ENCODE results near the gene KRTAP29-1. TPM values are rescaled to one million over a fixed set of nuclear protein-coding genes. Genes with fewer than 3 reads are reported as not detected.

KRTAP29-1 gene
- polyA plus RNA-seq, 1 donor, result not detected

Other genes starting within 250 kb of the KRTAP29-1 start
- gene KRTAP2-2, start 247.6 kb downstream of the KRTAP29-1 start, polyA plus RNA-seq (ENCODE audit: insufficient read length), result not detected
- gene KRTAP2-3, start 242.7 kb downstream of the KRTAP29-1 start, polyA plus RNA-seq (ENCODE audit: insufficient read length), result not detected
- gene KRTAP2-4, start 237.0 kb downstream of the KRTAP29-1 start, polyA plus RNA-seq (ENCODE audit: insufficient read length), result not detected
- not detected for gene KRTAP4-7, start 218.7 kb downstream of the KRTAP29-1 start, polyA plus RNA-seq (ENCODE audit: insufficient read length)
- gene KRTAP4-8, start 204.7 kb downstream of the KRTAP29-1 start, polyA plus RNA-seq (ENCODE audit: insufficient read length), result not detected
- gene KRTAP4-16, start 200.6 kb downstream of the KRTAP29-1 start, polyA plus RNA-seq (ENCODE audit: insufficient read length), result not detected
- not detected for gene KRTAP4-9, start 197.5 kb downstream of the KRTAP29-1 start, polyA plus RNA-seq (ENCODE audit: insufficient read length)
- not detected for gene KRTAP4-11, start 184.5 kb downstream of the KRTAP29-1 start, polyA plus RNA-seq (ENCODE audit: insufficient read length)
- gene KRTAP4-12, start 178.7 kb downstream of the KRTAP29-1 start, polyA plus RNA-seq (ENCODE audit: insufficient read length), result not detected
- not detected for gene KRTAP4-6, start 162.3 kb downstream of the KRTAP29-1 start, polyA plus RNA-seq (ENCODE audit: insufficient read length)
- not detected for gene KRTAP4-5, start 153.0 kb downstream of the KRTAP29-1 start, polyA plus RNA-seq (ENCODE audit: insufficient read length)
- not detected for gene KRTAP4-4, start 142.1 kb downstream of the KRTAP29-1 start, polyA plus RNA-seq (ENCODE audit: insufficient read length)
- not detected for gene KRTAP4-3, start 134.6 kb downstream of the KRTAP29-1 start, polyA plus RNA-seq (ENCODE audit: insufficient read length)
- gene KRTAP4-2, start 124.6 kb downstream of the KRTAP29-1 start, polyA plus RNA-seq (ENCODE audit: insufficient read length), result not detected
- gene KRTAP4-1, start 117.9 kb downstream of the KRTAP29-1 start, polyA plus RNA-seq (ENCODE audit: insufficient read length), result not detected
- gene KRTAP9-1, start 113.0 kb downstream of the KRTAP29-1 start, polyA plus RNA-seq (ENCODE audit: insufficient read length), result not detected
- gene KRTAP9-2, start 76.2 kb downstream of the KRTAP29-1 start, polyA plus RNA-seq (ENCODE audit: insufficient read length), result not detected
- not detected for gene KRTAP9-3, start 70.4 kb downstream of the KRTAP29-1 start, polyA plus RNA-seq (ENCODE audit: insufficient read length)
- not detected for gene KRTAP9-8, start 64.9 kb downstream of the KRTAP29-1 start, polyA plus RNA-seq (ENCODE audit: insufficient read length)
- not detected for gene KRTAP9-4, start 53.2 kb downstream of the KRTAP29-1 start, polyA plus RNA-seq (ENCODE audit: insufficient read length)
- gene KRTAP9-9, start 47.5 kb downstream of the KRTAP29-1 start, polyA plus RNA-seq (ENCODE audit: insufficient read length), result not detected
- 0.42 TPM for gene KRTAP9-6, start 37.5 kb downstream of the KRTAP29-1 start, polyA plus RNA-seq (ENCODE audit: insufficient read length)
- gene KRTAP9-7, start 27.2 kb downstream of the KRTAP29-1 start, polyA plus RNA-seq (ENCODE audit: insufficient read length), result not detected
- gene KRTAP16-1, start 6.5 kb upstream of the KRTAP29-1 start, polyA plus RNA-seq (ENCODE audit: insufficient read length), result not detected
- gene KRTAP17-1, start 12.9 kb upstream of the KRTAP29-1 start, polyA plus RNA-seq (ENCODE audit: insufficient read length), result not detected
- gene KRT33A, start 48.0 kb upstream of the KRTAP29-1 start, polyA plus RNA-seq (ENCODE audit: insufficient read length), result not detected
- not detected for gene KRT33B, start 67.0 kb upstream of the KRTAP29-1 start, polyA plus RNA-seq (ENCODE audit: insufficient read length)
- not detected for gene KRT34, start 79.5 kb upstream of the KRTAP29-1 start, polyA plus RNA-seq (ENCODE audit: insufficient read length)
- not detected for gene KRT31, start 94.8 kb upstream of the KRTAP29-1 start, polyA plus RNA-seq (ENCODE audit: insufficient read length)
- gene KRT37, start 121.7 kb upstream of the KRTAP29-1 start, polyA plus RNA-seq (ENCODE audit: insufficient read length), result not detected
- not detected for gene KRT38, start 138.1 kb upstream of the KRTAP29-1 start, polyA plus RNA-seq (ENCODE audit: insufficient read length)
- not detected for gene KRT32, start 164.5 kb upstream of the KRTAP29-1 start, polyA plus RNA-seq (ENCODE audit: insufficient read length)
- not detected for gene KRT35, start 178.3 kb upstream of the KRTAP29-1 start, polyA plus RNA-seq (ENCODE audit: insufficient read length)
- not detected for gene KRT36, start 187.1 kb upstream of the KRTAP29-1 start, polyA plus RNA-seq (ENCODE audit: insufficient read length)
- gene KRT13, start 202.8 kb upstream of the KRTAP29-1 start, polyA plus RNA-seq (ENCODE audit: insufficient read length), result 0.25 TPM
- gene KRT15, start 216.0 kb upstream of the KRTAP29-1 start, polyA plus RNA-seq (ENCODE audit: insufficient read length), result 1.8 TPM
- gene KRT19, start 225.5 kb upstream of the KRTAP29-1 start, polyA plus RNA-seq (ENCODE audit: insufficient read length), result 142 TPM

Measured in left kidney (tissue), 1 donor.